HCT116 (cell line): Measurements from ENCODE around the gene IFI30. TPM values are rescaled to one million over a fixed set of nuclear protein-coding genes. Genes with fewer than 3 reads are reported as not detected.
A peak's percentile ranks its signal among the peaks of the same experiment; 100 is the strongest.

Source experiments
- ATAC-seq: fragments of 200-7000 bp; cut with Tn5 transposase; 2 replicates; pipeline ENCODE4 v1.9.1; 2020; ENCODE audit warnings: mild to moderate bottlenecking, moderate library complexity
- BruUV-seq: library from RNA; stranded (reverse); fragments of 400-500 nt; replicated peaks from 2 replicates; lab custom pipeline; 2021; lab: Mats Ljungman, UMichigan
- CTCF ChIA-PET: fragments of 300-600 bp; sonication (Branson Sonifier 250); formaldehyde crosslinking; loops from one replicate; lab custom pipeline; 2021; ENCODE audit warnings: antibody characterized with exemption; lab: Charles Lee
- POLR2A ChIA-PET: fragments of 300-600, 350-600 bp; sonication (Branson Sonifier 250); formaldehyde crosslinking; loops from one replicate; lab custom pipeline; 2021; ENCODE audit warnings: antibody characterized with exemption; lab: Charles Lee
- RAD21 ChIA-PET, 2 experiments: fragments of 300-600 bp; sonication (Branson Sonifier 250); formaldehyde crosslinking; loops; one replicate each; lab custom pipeline; 2023; ENCODE audit warnings: low total read pairs in 2 of 2; ENCODE audit not compliant: uncharacterized antibody in 2 of 2, unreplicated experiment in 2 of 2, low non-redundant PET in 1 of 2; lab: Charles Lee
- DNase-seq: peaks from one replicate; pipeline ENCODE4 v3.0.0-alpha.2; 2010; ENCODE audit warnings: low read depth, low spot score
- H2AFZ ChIP-seq: fragments of 200-600 bp; shearing (Covaris generic), sonication (generic); 2 replicates; pipeline ENCODE4 v1.6.1; 2017; ENCODE audit warnings: low read depth, mixed run types, mixed read lengths, antibody characterized with exemption, low read length; ENCODE audit not compliant: poor library complexity, severe bottlenecking
- H3K27ac ChIP-seq: 2 replicates; pipeline ENCODE4 v1.5.1; 2012; ENCODE audit warnings: low read depth, low read length
- H3K27me3 ChIP-seq: fragments of 200-600 bp; sonication (generic); 2 replicates; pipeline ENCODE4 v1.6.1; 2016; ENCODE audit warnings: mixed run types, low read length, mixed read lengths; ENCODE audit not compliant: insufficient read depth
- H3K36me3 ChIP-seq, 2 experiments: fragments of 200-500 bp in 1 of 2; fragments of 200-600 bp in 1 of 2; sonication (Bioruptor generic) in 1 of 2; sonication (generic) in 1 of 2; 2 replicates each; pipeline versions ENCODE4 v1.5.1 to v1.6.1; 2014 to 2016; ENCODE audit warnings: low read length in 2 of 2, inconsistent platforms in 1 of 2, mixed read lengths in 1 of 2, mixed run types in 1 of 2; ENCODE audit not compliant: insufficient read depth in 2 of 2, control insufficient read depth in 1 of 2
- H3K4me1 ChIP-seq, 2 experiments: fragments of 200-600 bp in 1 of 2; sonication (generic) in 1 of 2; 2 replicates each; pipeline versions ENCODE4 v1.5.1 to v1.6.1; 2012 to 2017; ENCODE audit warnings: low read length in 2 of 2, inconsistent platforms in 1 of 2, mild to moderate bottlenecking in 1 of 2, mixed read lengths in 1 of 2, mixed run types in 1 of 2, moderate library complexity in 1 of 2; ENCODE audit not compliant: insufficient read depth in 2 of 2, control insufficient read depth in 1 of 2
- H3K4me2 ChIP-seq: fragments of 200-600 bp; sonication (generic); 2 replicates; pipeline ENCODE4 v1.6.1; 2017; ENCODE audit warnings: mixed run types, low read length, mixed read lengths
- H3K4me3 ChIP-seq, 2 experiments: fragments of 200-600 bp in 1 of 2; sonication (generic) in 1 of 2; replicated peaks in 1 of 2; 2 replicates each; pipeline ENCODE4 v1.5.1; 2011 to 2016; ENCODE audit warnings: low read length in 2 of 2, control low read depth in 1 of 2, low read depth in 1 of 2, mild to moderate bottlenecking in 1 of 2, mixed read lengths in 1 of 2, mixed run types in 1 of 2
- H3K79me2 ChIP-seq: fragments of 200-600 bp; sonication (generic); 2 replicates; pipeline ENCODE4 v1.6.1; 2017; ENCODE audit warnings: mild to moderate bottlenecking, mixed run types, low read length, moderate library complexity, mixed read lengths; ENCODE audit not compliant: insufficient read depth
- H3K9ac ChIP-seq: fragments of 200-600 bp; sonication (generic); 2 replicates; pipeline ENCODE4 v1.6.1; 2016; ENCODE audit warnings: low read length, mixed read lengths
- H3K9me2 ChIP-seq: fragments of 200-600 bp; sonication (generic), shearing (Covaris generic); 2 replicates; pipeline ENCODE4 v1.6.1; 2017; ENCODE audit warnings: mixed run types, mild to moderate bottlenecking, moderate library complexity; ENCODE audit not compliant: insufficient read depth
- H3K9me3 ChIP-seq, 2 experiments: fragments of 200-500 bp in 1 of 2; fragments of 200-600 bp in 1 of 2; sonication (Bioruptor generic) in 1 of 2; sonication (generic) in 1 of 2; 2 replicates each; pipeline ENCODE4 v1.6.1; 2014 to 2017; ENCODE audit warnings: low read length in 2 of 2, mixed read lengths in 2 of 2, inconsistent platforms in 1 of 2, low read depth in 1 of 2, mild to moderate bottlenecking in 1 of 2, mixed run types in 1 of 2, moderate library complexity in 1 of 2; ENCODE audit not compliant: control insufficient read depth in 1 of 2, insufficient read depth in 1 of 2
- H4K20me1 ChIP-seq: fragments of 200-600 bp; sonication (generic), shearing (Covaris generic); 2 replicates; pipeline ENCODE4 v1.6.1; 2017; ENCODE audit warnings: mixed run types, mild to moderate bottlenecking, moderate library complexity; ENCODE audit not compliant: insufficient read depth
- CBX3 ChIP-seq: IDR thresholded peaks from 2 replicates; pipeline ENCODE4 v1.6.1; 2012; ENCODE audit warnings: low read depth
- CEBPB ChIP-seq: IDR thresholded peaks from 2 replicates; pipeline ENCODE4 v1.6.1; 2012; ENCODE audit warnings: low read depth
- EGR1 ChIP-seq: IDR thresholded peaks from 2 replicates; pipeline ENCODE4 v1.6.1; 2012; ENCODE audit warnings: low read depth
- ELF1 ChIP-seq: IDR thresholded peaks from 2 replicates; pipeline ENCODE4 v1.6.1; 2012; ENCODE audit warnings: low read depth, borderline replicate concordance
- EZH2 ChIP-seq: fragments of 200-600 bp; sonication (generic); IDR thresholded peaks from 2 replicates; pipeline ENCODE4 v1.6.1; 2017; ENCODE audit warnings: antibody characterized with exemption, mixed run types
- EZH2phosphoT487 ChIP-seq: fragments of 200-600 bp; IDR thresholded peaks from 2 replicates; pipeline ENCODE4 v1.6.1; 2018; ENCODE audit warnings: antibody characterized with exemption, borderline replicate concordance
- FOSL1 ChIP-seq: IDR thresholded peaks from 2 replicates; pipeline ENCODE4 v1.6.1; 2012; ENCODE audit warnings: low read depth
- POLR2A ChIP-seq: IDR thresholded peaks from 2 replicates; pipeline ENCODE4 v1.7.0; 2011; ENCODE audit warnings: borderline replicate concordance; ENCODE audit not compliant: insufficient read depth, insufficient read length; ENCODE audit errors: extremely low read depth
- RAD21 ChIP-seq: IDR thresholded peaks from 2 replicates; pipeline ENCODE4 v1.6.1; 2012; ENCODE audit warnings: low read depth, mild to moderate bottlenecking
- SIN3A ChIP-seq: IDR thresholded peaks from 2 replicates; pipeline ENCODE4 v1.6.1; 2012; ENCODE audit warnings: low read depth
- SP1 ChIP-seq: IDR thresholded peaks from 2 replicates; pipeline ENCODE4 v1.6.1; 2012; ENCODE audit warnings: low read depth
- TCF7L2 ChIP-seq: IDR thresholded peaks from 2 replicates; pipeline ENCODE4 v1.7.0; 2011; ENCODE audit warnings: borderline replicate concordance, inconsistent platforms; ENCODE audit not compliant: insufficient read depth, insufficient read length; ENCODE audit errors: extremely low read depth
- ZNF274 ChIP-seq: fragments of 200-500 bp; sonication (Bioruptor generic); IDR thresholded peaks from 2 replicates; pipeline ENCODE4 v1.6.1; 2014; ENCODE audit warnings: mild to moderate bottlenecking, low read depth, low read length, inconsistent platforms
- intact Hi-C: fragments of 100-400 bp; cut with micrococcal nuclease; formaldehyde crosslinking; loops from 2 replicates; pipeline ENCODE4 v1.10.0; 2022
- total RNA-seq: library from RNA; stranded (reverse); gene quantifications from one replicate; pipeline ENCODE4 v1.2.1, GENCODE V29; 2021; ENCODE audit not compliant: unreplicated experiment
- TF ChIP-seq, protein P1 (sequence below): IDR thresholded peaks from 2 replicates; pipeline ENCODE4 v1.6.1; 2012
- TF ChIP-seq, protein P2 (sequence below): IDR thresholded peaks from 2 replicates; pipeline ENCODE4 v1.6.1; 2012
- TF ChIP-seq, protein P3 (sequence below), 3 experiments: fragments of 200-600 bp in 1 of 3; sonication (generic) in 1 of 3; IDR thresholded peaks in 2 of 3; conservative IDR thresholded peaks in 1 of 3; 2 replicates each; pipeline ENCODE4 v1.5.1; 2012 to 2017; ENCODE audit warnings: low read depth in 2 of 3, low read length in 2 of 3, antibody characterized with exemption in 1 of 3, borderline replicate concordance in 1 of 3, control low read depth in 1 of 3, mild to moderate bottlenecking in 1 of 3, mixed read lengths in 1 of 3, mixed run types in 1 of 3, moderate library complexity in 1 of 3; ENCODE audit not compliant: insufficient read depth in 1 of 3
- TF ChIP-seq, protein P4 (sequence below): IDR thresholded peaks from 2 replicates; pipeline ENCODE4 v1.6.1; 2012; ENCODE audit warnings: low read depth

The IFI30 gene
- total RNA-seq, 1 experiment from 2014 or later = 64.6 TPM

DNA sequence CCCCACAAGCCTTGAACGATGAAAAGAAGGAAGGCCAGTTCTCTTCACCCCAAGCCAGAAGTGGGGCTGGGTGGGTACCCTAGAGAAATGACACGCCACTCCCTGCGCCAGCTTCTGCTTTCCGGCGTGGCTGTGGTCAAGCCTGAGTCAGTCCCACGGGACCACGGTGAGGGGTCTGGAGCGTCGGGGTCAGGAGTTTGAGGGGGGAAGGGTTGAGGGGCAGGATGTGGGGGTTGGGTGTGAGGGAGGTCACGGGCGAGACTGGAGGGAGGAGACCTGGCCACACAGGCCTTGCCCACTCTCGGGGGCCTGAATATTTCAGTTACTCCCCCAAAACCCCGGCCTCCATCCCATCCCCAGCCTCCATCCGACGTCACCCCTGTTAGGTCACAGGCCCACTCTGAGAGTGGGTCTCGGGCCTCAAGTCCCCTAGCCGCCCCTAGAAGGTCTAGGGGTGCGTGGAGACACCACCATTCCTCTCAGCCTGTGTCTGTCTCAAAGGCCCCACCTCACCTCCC lies 500 bp upstream of the IFI30 start:
- Histone ChIP-seq H3K36me3 (peaks cover 14 to 16% of the 10 kb centered on the region in 2 experiments; a peak in 3 of 4 replicates), H3K9me3 (no peaks in the 10 kb centered on the region), H3K27ac (peak overlapping the region; percentile 78), H3K4me2 (peak overlapping the region; percentile 89), H2AFZ (no peak overlapping the region), H3K27me3 (no peaks in the 10 kb centered on the region), H3K4me1 (peaks cover 11 to 20% of the 10 kb centered on the region in 2 experiments), H3K4me3 (peak overlapping the region; percentile 72 to 85; a peak in 3 of 4 replicates), H3K9me2 (no peaks in the 10 kb centered on the region), H3K79me2 (peaks cover 10% of the 10 kb centered on the region; the same call in 1 of the 2 replicates), H4K20me1 (no peaks in the 10 kb centered on the region), H3K9ac (peak overlapping the region; percentile 73)
- POLR2A ChIA-PET = no interaction called here
- DNase-seq (no peak), ATAC-seq (no peak)
- RAD21 ChIA-PET = no interaction called here
- BruUV-seq = no TSS peak
- CTCF ChIA-PET = no interaction called here
- no peak for TF ChIP-seq ZNF274
- no peak for TF ChIP-seq RAD21
- TF ChIP-seq, protein P1, sequence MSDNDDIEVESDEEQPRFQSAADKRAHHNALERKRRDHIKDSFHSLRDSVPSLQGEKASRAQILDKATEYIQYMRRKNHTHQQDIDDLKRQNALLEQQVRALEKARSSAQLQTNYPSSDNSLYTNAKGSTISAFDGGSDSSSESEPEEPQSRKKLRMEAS = no peak
- no peak for TF ChIP-seq EGR1
- no peak for TF ChIP-seq CEBPB
- TF ChIP-seq ELF1 = no peak
- no peak for TF ChIP-seq FOSL1
- no peak for TF ChIP-seq POLR2A
- TF ChIP-seq, protein P2, sequence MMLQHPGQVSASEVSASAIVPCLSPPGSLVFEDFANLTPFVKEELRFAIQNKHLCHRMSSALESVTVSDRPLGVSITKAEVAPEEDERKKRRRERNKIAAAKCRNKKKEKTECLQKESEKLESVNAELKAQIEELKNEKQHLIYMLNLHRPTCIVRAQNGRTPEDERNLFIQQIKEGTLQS = no peak
- no peak for TF ChIP-seq SP1
- TF ChIP-seq SIN3A = no peak
- TF ChIP-seq, protein P3, sequence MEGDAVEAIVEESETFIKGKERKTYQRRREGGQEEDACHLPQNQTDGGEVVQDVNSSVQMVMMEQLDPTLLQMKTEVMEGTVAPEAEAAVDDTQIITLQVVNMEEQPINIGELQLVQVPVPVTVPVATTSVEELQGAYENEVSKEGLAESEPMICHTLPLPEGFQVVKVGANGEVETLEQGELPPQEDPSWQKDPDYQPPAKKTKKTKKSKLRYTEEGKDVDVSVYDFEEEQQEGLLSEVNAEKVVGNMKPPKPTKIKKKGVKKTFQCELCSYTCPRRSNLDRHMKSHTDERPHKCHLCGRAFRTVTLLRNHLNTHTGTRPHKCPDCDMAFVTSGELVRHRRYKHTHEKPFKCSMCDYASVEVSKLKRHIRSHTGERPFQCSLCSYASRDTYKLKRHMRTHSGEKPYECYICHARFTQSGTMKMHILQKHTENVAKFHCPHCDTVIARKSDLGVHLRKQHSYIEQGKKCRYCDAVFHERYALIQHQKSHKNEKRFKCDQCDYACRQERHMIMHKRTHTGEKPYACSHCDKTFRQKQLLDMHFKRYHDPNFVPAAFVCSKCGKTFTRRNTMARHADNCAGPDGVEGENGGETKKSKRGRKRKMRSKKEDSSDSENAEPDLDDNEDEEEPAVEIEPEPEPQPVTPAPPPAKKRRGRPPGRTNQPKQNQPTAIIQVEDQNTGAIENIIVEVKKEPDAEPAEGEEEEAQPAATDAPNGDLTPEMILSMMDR (IDR thresholded peaks at IDR 0.05 in 2 of 3, conservative IDR thresholded peaks at IDR 0.05 in 1 of 3; ENCODE audit: borderline replicate concordance in 1 of 3, insufficient read depth in 1 of 3, low read depth in 2 of 3, low read length in 2 of 3) = no peak
- TF ChIP-seq, protein P4, sequence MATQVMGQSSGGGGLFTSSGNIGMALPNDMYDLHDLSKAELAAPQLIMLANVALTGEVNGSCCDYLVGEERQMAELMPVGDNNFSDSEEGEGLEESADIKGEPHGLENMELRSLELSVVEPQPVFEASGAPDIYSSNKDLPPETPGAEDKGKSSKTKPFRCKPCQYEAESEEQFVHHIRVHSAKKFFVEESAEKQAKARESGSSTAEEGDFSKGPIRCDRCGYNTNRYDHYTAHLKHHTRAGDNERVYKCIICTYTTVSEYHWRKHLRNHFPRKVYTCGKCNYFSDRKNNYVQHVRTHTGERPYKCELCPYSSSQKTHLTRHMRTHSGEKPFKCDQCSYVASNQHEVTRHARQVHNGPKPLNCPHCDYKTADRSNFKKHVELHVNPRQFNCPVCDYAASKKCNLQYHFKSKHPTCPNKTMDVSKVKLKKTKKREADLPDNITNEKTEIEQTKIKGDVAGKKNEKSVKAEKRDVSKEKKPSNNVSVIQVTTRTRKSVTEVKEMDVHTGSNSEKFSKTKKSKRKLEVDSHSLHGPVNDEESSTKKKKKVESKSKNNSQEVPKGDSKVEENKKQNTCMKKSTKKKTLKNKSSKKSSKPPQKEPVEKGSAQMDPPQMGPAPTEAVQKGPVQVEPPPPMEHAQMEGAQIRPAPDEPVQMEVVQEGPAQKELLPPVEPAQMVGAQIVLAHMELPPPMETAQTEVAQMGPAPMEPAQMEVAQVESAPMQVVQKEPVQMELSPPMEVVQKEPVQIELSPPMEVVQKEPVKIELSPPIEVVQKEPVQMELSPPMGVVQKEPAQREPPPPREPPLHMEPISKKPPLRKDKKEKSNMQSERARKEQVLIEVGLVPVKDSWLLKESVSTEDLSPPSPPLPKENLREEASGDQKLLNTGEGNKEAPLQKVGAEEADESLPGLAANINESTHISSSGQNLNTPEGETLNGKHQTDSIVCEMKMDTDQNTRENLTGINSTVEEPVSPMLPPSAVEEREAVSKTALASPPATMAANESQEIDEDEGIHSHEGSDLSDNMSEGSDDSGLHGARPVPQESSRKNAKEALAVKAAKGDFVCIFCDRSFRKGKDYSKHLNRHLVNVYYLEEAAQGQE = no peak
- no peak for TF ChIP-seq CBX3
- no peak for TF ChIP-seq EZH2
- no peak for TF ChIP-seq TCF7L2
- no peak for TF ChIP-seq EZH2phosphoT487
- intact Hi-C loops = no loop called here
